Fibroblast of the aortic adventitia (primary cell): ENCODE measurements around the gene NOC3L. TPM values are rescaled to one million over a fixed set of nuclear protein-coding genes. Genes with fewer than 3 reads are reported as not detected.
A peak's percentile ranks its signal among the peaks of the same experiment; 100 is the strongest.
"Not testable (repeated sequence)": the region's sequence is repeated elsewhere in the genome, so short reads cannot be mapped to it uniquely, and the experiment has no call there.

ENCODE experiments used
- DNase-seq: peaks from one replicate; pipeline ENCODE4 v3.0.0-alpha.2; 2010; ENCODE audit warnings: low read depth
- H3K4me3 ChIP-seq: 2 replicates; pipeline ENCODE4 v1.5.1; 2011; ENCODE audit warnings: low read depth, mild to moderate bottlenecking, control low read depth, low read length, moderate library complexity
- CTCF ChIP-seq: IDR thresholded peaks from 2 replicates; pipeline ENCODE4 v1.5.1; 2011; ENCODE audit warnings: mild to moderate bottlenecking, low read length, control low read depth, inconsistent platforms; ENCODE audit not compliant: insufficient read depth
- total RNA-seq: library from RNA; depleted of rRNA; stranded (reverse); fragments of >200 nt; gene quantifications from 2 replicates; pipeline ENCODE4 v1.2.3, GENCODE V29; 2012; ENCODE audit warnings: low replicate concordance

Gene NOC3L
- total RNA-seq, 1 donor: 36.4 TPM

DNA sequence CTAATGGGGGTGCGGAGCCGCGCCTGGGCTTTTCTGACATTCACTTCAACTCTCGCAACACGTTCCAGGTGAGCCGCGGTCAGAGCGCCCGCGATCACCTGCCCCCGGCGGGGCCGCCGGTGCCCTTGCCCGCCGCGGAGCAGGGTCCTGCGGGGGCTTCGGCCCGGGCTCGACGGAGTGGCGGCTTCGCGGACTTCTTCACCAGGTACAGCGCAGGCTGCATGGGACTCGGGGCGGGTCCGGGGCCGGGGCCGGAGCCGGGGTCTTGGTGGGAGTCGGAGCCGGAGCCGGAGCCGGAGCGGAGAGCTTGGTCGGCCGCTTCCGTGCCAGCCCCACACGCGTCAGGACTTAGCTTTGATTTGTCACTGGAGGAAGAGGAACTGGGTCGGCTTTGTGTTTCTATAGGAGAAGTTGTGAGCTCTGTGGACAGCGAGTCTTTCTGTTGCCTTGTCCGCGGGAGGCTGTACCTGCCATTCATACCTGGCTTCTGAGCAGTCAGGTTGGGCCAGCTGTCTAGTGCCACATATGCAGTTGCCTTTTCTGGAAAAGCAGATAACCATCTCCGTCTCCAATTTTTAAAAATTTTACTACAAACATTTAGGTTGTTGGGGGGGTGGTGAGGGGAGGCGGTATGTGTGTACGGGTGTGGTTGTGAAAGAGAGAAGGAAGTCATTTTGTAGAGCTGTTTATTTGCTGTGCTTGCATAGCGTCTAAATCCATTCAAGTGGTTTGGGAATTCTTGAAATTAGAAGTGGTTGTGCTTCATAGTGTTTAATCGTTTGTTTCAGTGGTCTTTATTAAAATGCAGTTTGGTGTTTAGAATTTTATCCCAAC lies 40.9 kb upstream of the NOC3L start:
- peak; percentile 62 for DNase-seq
- TF ChIP-seq CTCF: no peak
- H3K4me3 ChIP-seq: peak overlapping the region; percentile 87

DNA sequence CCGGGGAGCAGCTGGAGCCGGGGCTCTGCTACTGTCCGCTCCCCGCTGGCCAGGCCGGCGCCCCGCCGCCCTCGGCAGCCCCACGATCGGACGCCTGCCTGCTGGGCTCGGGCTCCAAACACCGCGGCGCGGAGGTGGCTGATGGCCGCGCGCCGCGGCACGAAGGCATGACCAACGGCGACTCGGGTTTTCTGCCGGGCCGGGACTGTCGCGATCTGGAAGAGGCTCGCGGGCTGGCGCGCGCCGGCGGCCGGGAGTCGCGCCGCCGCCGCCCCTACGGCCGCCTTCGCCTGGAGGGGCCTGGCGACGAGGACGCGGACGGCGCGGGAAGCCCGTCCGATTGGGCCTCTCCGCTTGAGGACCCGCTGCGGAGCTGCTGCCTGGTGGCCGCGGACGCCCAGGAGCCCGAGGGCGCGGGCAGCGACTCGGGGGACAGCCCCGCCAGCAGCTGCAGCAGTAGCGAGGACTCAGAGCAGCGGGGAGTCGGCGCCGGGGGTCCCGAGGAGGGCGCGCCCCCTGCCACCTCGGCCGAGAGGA lies 40.2 kb upstream of the NOC3L start:
- peak overlapping the region; percentile 87 for H3K4me3 ChIP-seq
- TF ChIP-seq CTCF: no peak
- DNase-seq: no peak

DNA sequence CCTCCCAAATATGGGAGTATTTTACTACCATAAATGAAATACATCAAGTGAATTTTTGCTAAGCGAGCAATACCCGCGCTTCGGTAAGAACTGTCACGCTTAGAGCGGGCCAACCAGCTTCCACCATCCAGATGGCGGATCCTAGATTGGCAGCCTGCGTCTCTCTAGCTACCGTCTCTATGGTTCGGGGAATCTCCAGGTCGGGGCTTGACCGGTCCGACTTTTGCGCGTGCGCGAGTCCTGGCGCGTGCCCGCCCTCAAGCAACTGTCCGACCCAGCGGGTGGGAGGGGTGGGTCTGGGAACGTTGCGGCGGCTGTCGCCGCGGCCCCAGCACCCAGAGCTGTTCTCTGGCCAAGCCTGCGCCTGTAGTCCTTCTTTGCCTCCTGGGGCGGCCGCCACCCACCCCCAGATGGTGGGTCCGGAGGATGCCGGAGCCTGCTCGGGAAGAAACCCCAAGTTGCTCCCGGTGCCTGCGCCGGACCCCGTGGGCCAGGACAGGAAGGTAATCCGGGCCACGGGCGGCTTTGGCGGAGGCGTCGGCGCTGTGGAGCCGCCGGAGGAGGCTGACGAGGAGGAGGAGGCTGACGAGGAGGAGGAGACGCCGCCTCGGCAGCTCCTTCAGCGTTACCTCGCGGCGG lies 39.6 kb upstream of the NOC3L start, which contains the start of gene TBC1D12:
TSS of gene TBC1D12 (plus strand) at position 338 of the 639 bp plus-strand sequence. CDS start at position 411, 73 bp downstream.
- TF ChIP-seq CTCF: no peak
- peak within 1 kb of the TSS; percentile 87 for H3K4me3 ChIP-seq
- DNase-seq: peak; percentile 97

DNA sequence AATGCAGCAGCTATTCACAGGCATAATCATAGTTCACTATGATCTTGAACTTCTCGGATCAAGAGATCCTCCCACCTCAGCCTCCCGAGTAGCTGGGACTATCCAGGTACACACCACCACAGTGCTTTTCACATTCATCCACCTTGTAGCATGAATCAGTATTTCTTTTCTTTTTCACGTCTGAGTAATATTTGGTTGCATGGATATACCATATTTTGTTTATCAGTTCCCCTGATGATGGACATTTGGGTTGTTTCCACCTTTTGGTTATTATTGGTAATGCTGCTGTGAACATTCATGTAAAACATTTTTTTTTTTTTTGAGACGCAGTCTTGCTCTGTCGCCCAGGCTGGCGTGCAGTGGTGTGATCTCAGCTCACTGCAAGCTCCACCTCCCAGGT lies 36.0 kb upstream of the NOC3L start:
- H3K4me3 ChIP-seq: no peak overlapping the region
- no peak for DNase-seq
- TF ChIP-seq CTCF: no peak

DNA sequence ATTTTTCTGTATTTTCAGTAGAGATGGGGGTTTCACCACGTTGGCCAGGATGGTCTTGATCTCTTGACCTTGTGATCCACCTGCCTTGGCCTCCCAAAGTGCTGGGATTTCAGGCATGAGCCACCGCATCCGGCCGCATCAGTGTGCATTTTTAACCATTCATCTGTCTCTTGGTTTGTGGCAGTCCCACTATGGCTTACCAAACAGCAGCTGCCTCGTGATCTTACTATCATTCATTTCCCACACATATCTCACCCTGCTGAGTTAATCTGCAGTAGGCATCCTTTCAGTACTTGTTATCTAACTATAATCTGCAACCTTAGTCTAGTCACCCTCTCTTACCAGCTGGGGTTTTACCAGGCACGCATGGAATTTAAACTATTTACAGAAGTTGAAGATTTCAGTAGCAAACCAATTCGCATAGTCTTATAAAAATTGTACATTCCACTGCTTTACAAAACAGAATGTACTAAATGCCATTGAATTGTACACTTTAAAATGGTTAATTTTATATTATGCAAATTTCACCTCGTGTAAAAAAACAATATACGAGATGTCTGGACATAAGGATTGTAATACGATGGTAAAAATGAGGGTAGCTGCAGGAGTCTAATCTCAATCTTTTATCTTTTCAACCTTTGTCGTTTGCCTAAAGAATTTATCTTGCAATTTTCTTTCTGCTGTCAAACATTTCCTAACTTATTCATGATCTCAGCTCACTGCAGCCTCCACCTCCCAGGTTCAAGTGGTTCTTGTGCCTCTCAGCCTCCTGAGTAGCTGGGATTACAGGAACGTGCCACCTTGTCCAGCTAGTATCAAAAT lies 35.0 kb upstream of the NOC3L start:
- TF ChIP-seq CTCF: no peak
- DNase-seq: peak; percentile 64
- no peak overlapping the region for H3K4me3 ChIP-seq

DNA sequence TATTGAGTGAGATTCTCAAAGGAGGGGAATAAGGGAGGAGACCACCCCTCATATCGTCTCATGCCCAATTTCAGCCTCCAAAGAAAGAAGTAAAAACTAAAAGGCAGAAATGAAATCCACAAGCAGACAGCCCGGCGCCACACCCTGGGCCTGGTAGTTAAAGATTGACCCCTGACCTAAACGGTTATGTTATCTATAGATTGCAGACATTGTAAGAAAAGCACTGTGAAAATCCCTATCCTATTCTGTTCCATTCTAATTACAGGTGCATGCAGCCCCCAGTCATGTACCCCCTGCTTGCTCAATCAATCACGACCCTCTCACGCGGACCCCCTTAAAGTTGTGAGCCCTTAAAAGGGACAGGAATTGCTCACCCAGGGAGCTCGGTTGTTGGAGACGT lies 29.4 kb upstream of the NOC3L start:
- not testable (repeated sequence) for DNase-seq, H3K4me3 ChIP-seq

GRCh38 chr10:94385733-94386132 lies 23.0 kb upstream of the NOC3L start:
- DNase-seq, H3K4me3 ChIP-seq: not testable (repeated sequence)
